ENCODE results near the gene UBE2E2.

DNA sequence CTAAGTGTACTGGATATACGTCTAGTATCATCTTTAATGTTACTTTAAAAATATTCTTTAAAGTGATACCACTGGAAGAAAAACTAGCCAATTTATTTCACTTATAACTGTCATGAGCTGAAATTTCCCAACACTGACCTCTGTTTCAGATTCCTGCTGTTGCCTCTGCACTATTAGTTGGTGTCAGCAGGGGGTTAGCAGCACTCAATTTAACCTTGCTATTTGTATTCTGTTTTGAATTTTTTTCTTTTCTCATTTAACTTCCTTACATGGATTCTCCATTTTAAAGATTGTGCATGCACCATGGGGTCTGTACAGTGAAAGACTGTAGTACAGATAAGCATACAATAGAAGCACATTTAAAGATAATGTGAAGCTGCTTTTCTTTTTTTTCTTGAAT lies 169.2 kb downstream of the UBE2E2 start:
- TF ChIP-seq SUZ12 (IDR thresholded peaks at IDR 0.05; ENCODE audit: extremely low read depth, insufficient read depth, insufficient read length) (no peak), ZNF274 (IDR thresholded peaks at IDR 0.05; ENCODE audit: low read depth, low read length) (no peak)

All from NT2/D1 (cell line).